OCI-LY7 (cell line): ENCODE measurements around the gene PGAM5.

ENCODE experiments used
- CTCF ChIP-seq: fragments of 200-600 bp; sonication (generic); conservative IDR thresholded peaks from 2 replicates; pipeline ENCODE4 v1.5.1; 2014; ENCODE audit warnings: mild to moderate bottlenecking, antibody characterized with exemption, low read length, moderate library complexity, mixed read lengths
- EZH2phosphoT487 ChIP-seq: fragments of 200-600 bp; sonication (generic); IDR thresholded peaks from 2 replicates; pipeline ENCODE4 v1.6.1; 2018; ENCODE audit warnings: low read depth, borderline replicate concordance, mild to moderate bottlenecking, mixed run types, antibody characterized with exemption, low read length, moderate library complexity, mixed read lengths

- no peak for TF ChIP-seq CTCF
- TF ChIP-seq EZH2phosphoT487: no peak
Measured at GRCh38 chr12:132660996-132661395, 49.6 kb upstream of the PGAM5 start.
